H9 (cell line): Measurements from ENCODE around the gene BCAR1. TPM values are rescaled to one million over a fixed set of nuclear protein-coding genes. Genes with fewer than 3 reads are reported as not detected.

Experiments
- DNase-seq: peaks from one replicate; pipeline ENCODE4 v3.0.0-alpha.2; 2017
- H2AFZ ChIP-seq: one replicate; pipeline ENCODE4 v1.6.1; 2013; ENCODE audit warnings: mild to moderate bottlenecking, low read length, control low read depth, moderate library complexity
- H2AK5ac ChIP-seq: 2 replicates; pipeline ENCODE4 v1.6.1; 2013; ENCODE audit warnings: low read length, control low read depth, mixed read lengths; ENCODE audit not compliant: insufficient read length
- H2BK120ac ChIP-seq: one replicate; pipeline ENCODE4 v1.6.1; 2013; ENCODE audit warnings: low read depth, mild to moderate bottlenecking, low read length, control low read depth, inconsistent platforms; ENCODE audit not compliant: poor library complexity, severe bottlenecking
- H2BK12ac ChIP-seq: 2 replicates; pipeline ENCODE4 v1.6.1; 2013; ENCODE audit warnings: low read length, control low read depth, mixed read lengths, low read depth; ENCODE audit not compliant: insufficient read length
- H2BK15ac ChIP-seq: 2 replicates; pipeline ENCODE4 v1.6.1; 2013; ENCODE audit warnings: low read depth, low read length, control low read depth
- H2BK20ac ChIP-seq: one replicate; pipeline ENCODE4 v1.6.1; 2013; ENCODE audit warnings: low read depth, mild to moderate bottlenecking, low read length, control low read depth, inconsistent platforms; ENCODE audit not compliant: poor library complexity, severe bottlenecking
- H2BK5ac ChIP-seq: 2 replicates; pipeline ENCODE4 v1.6.1; 2013; ENCODE audit warnings: low read length, control low read depth, mixed read lengths; ENCODE audit not compliant: insufficient read length
- H3K14ac ChIP-seq: 2 replicates; pipeline ENCODE4 v1.6.1; 2013; ENCODE audit warnings: low read length, control low read depth; ENCODE audit not compliant: insufficient read depth
- H3K18ac ChIP-seq: 2 replicates; pipeline ENCODE4 v1.6.1; 2013; ENCODE audit warnings: low read depth, mild to moderate bottlenecking, mixed read lengths, low read length, control low read depth; ENCODE audit not compliant: insufficient read length
- H3K23ac ChIP-seq: 2 replicates; pipeline ENCODE4 v1.6.1; 2013; ENCODE audit warnings: low read length, control low read depth, mixed read lengths, low read depth; ENCODE audit not compliant: insufficient read length
- H3K23me2 ChIP-seq: 2 replicates; pipeline ENCODE4 v1.6.1; 2013; ENCODE audit warnings: low read depth, mild to moderate bottlenecking, mixed read lengths, low read length, control low read depth; ENCODE audit not compliant: insufficient read length, poor library complexity, severe bottlenecking
- H3K27ac ChIP-seq: 2 replicates; pipeline ENCODE4 v1.5.1; 2013; ENCODE audit warnings: low read length, control low read depth, mixed read lengths, low read depth; ENCODE audit not compliant: insufficient read length
- H3K27me3 ChIP-seq: 2 replicates; pipeline ENCODE4 v1.6.1; 2013; ENCODE audit warnings: low read length, control low read depth, inconsistent platforms; ENCODE audit not compliant: insufficient read depth
- H3K4ac ChIP-seq: 2 replicates; pipeline ENCODE4 v1.6.1; 2013; ENCODE audit warnings: low read depth, mild to moderate bottlenecking, control low read depth, inconsistent platforms, low read length, moderate library complexity
- H3K4me1 ChIP-seq: 2 replicates; pipeline ENCODE4 v1.6.1; 2013; ENCODE audit warnings: low read length, control low read depth, inconsistent platforms; ENCODE audit not compliant: insufficient read depth
- H3K4me2 ChIP-seq: 2 replicates; pipeline ENCODE4 v1.6.1; 2013; ENCODE audit warnings: low read length, control low read depth, mixed read lengths; ENCODE audit not compliant: insufficient read length, insufficient read depth
- H3K56ac ChIP-seq: 2 replicates; pipeline ENCODE4 v1.6.1; 2013; ENCODE audit warnings: low read depth, mild to moderate bottlenecking, mixed read lengths, low read length, control low read depth; ENCODE audit not compliant: insufficient read length
- H3K79me1 ChIP-seq: 2 replicates; pipeline ENCODE4 v1.6.1; 2013; ENCODE audit warnings: low read depth, mild to moderate bottlenecking, moderate library complexity, low read length, control low read depth, inconsistent platforms; ENCODE audit not compliant: insufficient read depth, poor library complexity, severe bottlenecking
- H3K79me2 ChIP-seq: 2 replicates; pipeline ENCODE4 v1.6.1; 2013; ENCODE audit warnings: low read length, control low read depth, inconsistent platforms; ENCODE audit not compliant: insufficient read depth
- H3K9ac ChIP-seq: 2 replicates; pipeline ENCODE4 v1.6.1; 2013; ENCODE audit warnings: low read length, control low read depth, mixed read lengths; ENCODE audit not compliant: insufficient read length; ENCODE audit errors: extremely low read depth
- H3K9me3 ChIP-seq: one replicate; pipeline ENCODE4 v1.6.1; 2013; ENCODE audit warnings: low read depth, low read length, inconsistent platforms; ENCODE audit not compliant: control insufficient read depth
- H3T11ph ChIP-seq: one replicate; pipeline ENCODE4 v1.6.1; 2013; ENCODE audit warnings: mild to moderate bottlenecking, low read length, control low read depth, inconsistent platforms
- H4K20me1 ChIP-seq: one replicate; pipeline ENCODE4 v1.6.1; 2013; ENCODE audit not compliant: control insufficient read depth, insufficient read length, insufficient read depth
- H4K5ac ChIP-seq: 2 replicates; pipeline ENCODE4 v1.6.1; 2013; ENCODE audit warnings: low read depth, mild to moderate bottlenecking, mixed read lengths, low read length, control low read depth; ENCODE audit not compliant: insufficient read length
- H4K8ac ChIP-seq: replicated peaks from 2 replicates; pipeline ENCODE4 v1.6.1; 2013; ENCODE audit warnings: low read length, control low read depth, mixed read lengths, low read depth; ENCODE audit not compliant: insufficient read length
- H4K91ac ChIP-seq: 2 replicates; pipeline ENCODE4 v1.6.1; 2013; ENCODE audit warnings: low read depth, mild to moderate bottlenecking, moderate library complexity, mixed read lengths, low read length, control low read depth; ENCODE audit not compliant: insufficient read length
- H3K27ac Mint-ChIP-seq, 3 experiments: 2 replicates in 2 of 3; 3 replicates in 1 of 3; pipeline ENCODE4 v1.8.0; 2020 to 2021; ENCODE audit warnings: mixed read lengths in 3 of 3, mild to moderate bottlenecking in 1 of 3, moderate library complexity in 1 of 3
- H3K27me3 Mint-ChIP-seq: 2 replicates; pipeline ENCODE4 v1.8.0; 2021; ENCODE audit warnings: low read depth, mild to moderate bottlenecking, moderate library complexity, mixed read lengths
- H3K36me3 Mint-ChIP-seq, 3 experiments: 2 replicates in 2 of 3; 3 replicates in 1 of 3; pipeline ENCODE4 v1.8.0; 2020 to 2021; ENCODE audit warnings: low read depth in 3 of 3, mixed read lengths in 3 of 3; ENCODE audit not compliant: insufficient read depth in 1 of 3
- H3K4me1 Mint-ChIP-seq, 2 experiments: 2 replicates each; pipeline ENCODE4 v1.8.0; 2020; ENCODE audit warnings: mixed read lengths in 2 of 2
- H3K4me3 Mint-ChIP-seq, 2 experiments: 2 replicates in 1 of 2; 3 replicates in 1 of 2; pipeline ENCODE4 v1.8.0; 2020 to 2021; ENCODE audit warnings: mild to moderate bottlenecking in 2 of 2, mixed read lengths in 2 of 2, moderate library complexity in 1 of 2
- H3K9me3 Mint-ChIP-seq, 2 experiments: 2 replicates in 1 of 2; 3 replicates in 1 of 2; pipeline ENCODE4 v1.8.0; 2020; ENCODE audit warnings: mild to moderate bottlenecking in 2 of 2, mixed read lengths in 2 of 2, moderate library complexity in 1 of 2
- WGBS: extraction: QIAGEN DNeasy Blood & Tissue Kit; methylation state at CpG from one replicate; pipeline ENCODE4 v1.1.7; 2013; ENCODE audit warnings: missing lambda C conversion rate, low lambda C conversion rate, mixed read lengths; ENCODE audit not compliant: insufficient read length; ENCODE audit errors: extremely low coverage; 5-methylcytosine and 5-hydroxymethylcytosine counted together
- total RNA-seq: library from RNA; stranded (reverse); gene quantifications from 2 replicates; pipeline ENCODE4 v1.2.1, GENCODE V29; 2021
- TF ChIP-seq, protein P1 (sequence below): fragments of 200-600 bp; sonication (generic); conservative IDR thresholded peaks from 3 replicates; pipeline ENCODE4 v1.8.0; 2021; ENCODE audit warnings: antibody characterized with exemption, mild to moderate bottlenecking

Gene BCAR1
- total RNA-seq, 1 experiment from 2014 or later, result 97.1 TPM

DNA sequence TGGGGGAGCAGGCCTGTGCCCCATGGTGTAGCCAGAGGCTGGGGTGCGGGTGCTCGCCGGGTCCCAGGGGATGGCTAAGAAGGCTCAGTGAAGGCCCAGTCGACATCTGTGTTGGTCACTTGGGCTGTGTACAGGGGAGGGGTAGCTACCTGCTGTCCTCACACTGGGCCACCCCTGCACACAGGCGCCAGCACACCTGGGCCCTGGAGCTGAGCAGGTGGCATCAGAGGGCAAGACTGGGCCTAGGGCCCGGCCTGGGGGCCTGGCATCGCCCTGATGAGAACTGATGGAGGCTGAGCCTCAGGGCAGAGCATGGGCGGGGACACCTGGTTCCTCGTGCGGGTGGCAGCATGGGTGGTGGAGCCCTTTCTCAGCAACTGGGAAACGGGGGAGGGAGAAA, 43.6 kb downstream of the BCAR1 start:
- Histone ChIP-seq H4K91ac (no peak overlapping the region), H3K4me1 (no peaks in the 10 kb centered on the region), H4K8ac (no peak overlapping the region), H3K27ac (no peak overlapping the region), H3K9ac (no peak overlapping the region), H3K79me1 (no peaks in the 10 kb centered on the region), H3K14ac (peak overlapping the region; percentile 35; the same call in 1 of the 2 replicates), H2BK5ac (no peak overlapping the region), H3K27me3 (no peaks in the 10 kb centered on the region), H3K79me2 (no peaks in the 10 kb centered on the region), H3K18ac (no peak overlapping the region), H3K9me3 (no peaks in the 10 kb centered on the region), H2AK5ac (no peak overlapping the region), H3K56ac (no peak overlapping the region), H3K23ac (no peak overlapping the region), H3K4ac (no peak overlapping the region), H4K5ac (no peak overlapping the region), H4K20me1 (no peaks in the 10 kb centered on the region), H3T11ph (no peak overlapping the region), H2BK12ac (no peak overlapping the region), H2AFZ (no peak overlapping the region), H3K23me2 (no peaks in the 10 kb centered on the region), H3K4me2 (no peak overlapping the region), H2BK20ac (no peak overlapping the region), H2BK15ac (no peak overlapping the region), H2BK120ac (no peak overlapping the region)
- no peak overlapping the region for H3K27ac Mint-ChIP-seq
- no peaks in the 10 kb centered on the region; the same call in 1 of the 2 replicates for H3K27me3 Mint-ChIP-seq
- no peaks in the 10 kb centered on the region for H3K9me3 Mint-ChIP-seq
- H3K4me3 Mint-ChIP-seq, result no peak overlapping the region
- no peaks in the 10 kb centered on the region for H3K36me3 Mint-ChIP-seq
- TF ChIP-seq, protein P1, sequence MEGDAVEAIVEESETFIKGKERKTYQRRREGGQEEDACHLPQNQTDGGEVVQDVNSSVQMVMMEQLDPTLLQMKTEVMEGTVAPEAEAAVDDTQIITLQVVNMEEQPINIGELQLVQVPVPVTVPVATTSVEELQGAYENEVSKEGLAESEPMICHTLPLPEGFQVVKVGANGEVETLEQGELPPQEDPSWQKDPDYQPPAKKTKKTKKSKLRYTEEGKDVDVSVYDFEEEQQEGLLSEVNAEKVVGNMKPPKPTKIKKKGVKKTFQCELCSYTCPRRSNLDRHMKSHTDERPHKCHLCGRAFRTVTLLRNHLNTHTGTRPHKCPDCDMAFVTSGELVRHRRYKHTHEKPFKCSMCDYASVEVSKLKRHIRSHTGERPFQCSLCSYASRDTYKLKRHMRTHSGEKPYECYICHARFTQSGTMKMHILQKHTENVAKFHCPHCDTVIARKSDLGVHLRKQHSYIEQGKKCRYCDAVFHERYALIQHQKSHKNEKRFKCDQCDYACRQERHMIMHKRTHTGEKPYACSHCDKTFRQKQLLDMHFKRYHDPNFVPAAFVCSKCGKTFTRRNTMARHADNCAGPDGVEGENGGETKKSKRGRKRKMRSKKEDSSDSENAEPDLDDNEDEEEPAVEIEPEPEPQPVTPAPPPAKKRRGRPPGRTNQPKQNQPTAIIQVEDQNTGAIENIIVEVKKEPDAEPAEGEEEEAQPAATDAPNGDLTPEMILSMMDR, result no peak
- H3K4me1 Mint-ChIP-seq, result peaks cover 6 to 16% of the 10 kb centered on the region in 2 experiments
- DNase-seq, result no peak
- WGBS, result no CpG with 5 or more reads among the region's 11 CpGs
